GM21447 (cell line): ENCODE measurements around the gene AMZ1.
"Not testable (repeated sequence)": the region's sequence is repeated elsewhere in the genome, so short reads cannot be mapped to it uniquely, and the experiment has no call there.

ENCODE experiments used
- ATAC-seq: cut with Tn5 transposase; IDR thresholded peaks from one replicate; pipeline ENCODE4 v1.9.1; 2021; ENCODE audit not compliant: unreplicated experiment

Gene AMZ1

DNA sequence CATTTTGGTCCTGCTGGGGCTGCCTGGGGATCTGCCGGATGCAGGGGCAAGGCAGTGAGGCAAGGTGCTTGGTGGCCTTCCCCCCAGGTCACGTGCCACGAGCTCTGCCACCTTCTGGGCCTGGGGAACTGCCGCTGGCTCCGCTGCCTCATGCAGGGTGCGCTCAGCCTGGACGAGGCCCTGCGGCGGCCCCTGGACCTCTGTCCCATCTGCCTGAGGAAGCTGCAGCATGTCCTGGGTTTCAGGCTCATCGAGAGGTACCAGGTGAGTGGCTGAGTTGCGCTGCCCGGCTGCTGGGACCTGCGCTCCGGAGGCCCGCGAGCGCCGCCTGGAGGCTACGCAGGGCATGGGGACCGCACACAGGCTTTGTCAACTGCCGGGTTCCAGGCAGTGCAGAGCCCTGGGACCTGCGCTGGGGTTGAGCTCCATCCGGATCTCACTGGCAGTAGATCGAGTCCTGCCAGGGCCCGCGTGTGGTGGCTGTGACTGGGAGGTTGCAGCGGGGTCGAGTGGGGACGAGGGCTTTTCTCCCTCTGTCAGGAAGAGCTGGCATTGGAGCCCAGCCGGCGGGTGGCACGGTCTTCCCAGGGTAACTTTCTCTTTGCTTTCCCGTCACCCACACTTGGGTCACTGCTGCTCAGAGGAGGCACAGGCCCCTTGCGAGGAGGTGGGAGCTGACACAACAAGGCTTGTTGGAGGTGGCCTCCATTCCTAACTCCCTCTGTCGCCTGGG is 21.7 kb downstream of the AMZ1 start:
- peak; percentile 67 for ATAC-seq

- peak; percentile 54 for ATAC-seq
These were observed 22.3 kb downstream of the AMZ1 start for GRCh38 chr7:2710286-2710655.

- peak; percentile 49 for ATAC-seq
These were observed 23.0 kb downstream of the AMZ1 start for GRCh38 chr7:2710901-2711551.

- ATAC-seq, result no peak
These were observed 24.1 kb downstream of the AMZ1 start for GRCh38 chr7:2711895-2712675.

DNA sequence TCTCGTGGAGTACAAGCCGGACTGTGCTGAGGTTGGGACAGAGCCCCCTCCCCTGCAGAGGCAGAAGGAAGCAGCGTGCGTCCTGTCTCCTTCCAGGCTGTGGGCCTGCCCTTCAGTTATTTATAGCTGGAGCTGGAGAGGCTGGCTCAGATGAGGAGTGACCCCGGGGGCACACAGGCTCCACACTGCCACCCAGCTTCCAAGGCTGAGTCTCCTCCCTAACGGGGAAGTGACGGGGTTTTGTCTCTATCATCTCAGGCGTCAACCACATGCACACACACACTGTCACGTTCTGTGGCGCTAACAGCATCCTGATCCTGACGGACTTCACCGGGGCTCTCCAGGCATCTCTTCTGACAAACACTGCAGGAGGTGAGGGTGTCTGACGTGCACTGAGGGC is 25.4 kb downstream of the AMZ1 start:
- no peak for ATAC-seq

DNA sequence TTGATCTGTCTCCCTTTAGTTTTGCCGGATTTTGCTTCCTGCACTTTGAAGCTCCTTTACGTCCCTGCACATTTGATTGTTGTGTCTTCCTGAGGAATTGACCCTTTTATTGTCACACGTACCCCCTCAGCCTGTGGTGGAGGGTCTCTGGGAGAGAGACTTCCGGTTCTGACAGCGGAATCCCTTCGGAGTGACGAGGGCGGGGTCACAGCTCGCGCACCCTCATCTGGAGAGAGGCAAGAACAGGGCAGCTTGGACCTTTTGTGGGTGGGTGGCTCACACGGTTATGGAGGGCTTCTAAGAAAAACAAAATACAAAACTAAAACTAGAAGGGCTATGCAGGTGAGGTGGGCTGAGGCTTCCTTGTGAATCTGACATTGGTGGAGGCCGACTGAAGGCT is 26.0 kb downstream of the AMZ1 start:
- no peak for ATAC-seq

DNA sequence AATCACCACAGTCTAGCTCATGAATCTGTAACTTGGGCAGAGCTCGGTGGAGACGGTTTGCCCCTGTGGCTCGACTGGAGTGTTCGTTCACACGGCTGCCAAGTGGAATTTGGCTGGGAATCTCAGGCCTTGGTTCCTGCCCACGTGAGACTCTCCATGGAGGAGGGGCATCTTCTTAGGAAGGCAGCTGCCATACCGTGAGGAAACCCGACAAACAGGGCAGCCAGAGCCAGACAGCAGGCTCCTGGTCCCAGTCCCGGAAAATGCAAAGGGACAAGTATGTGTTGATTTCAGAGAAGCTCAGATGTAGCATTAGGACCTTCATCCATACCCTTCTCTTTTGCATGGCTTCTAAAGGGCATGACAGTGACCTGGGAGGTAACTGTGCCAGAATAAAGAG is 26.6 kb downstream of the AMZ1 start:
- no peak for ATAC-seq

- no peak for ATAC-seq
These were observed 27.6 kb downstream of the AMZ1 start for GRCh38 chr7:2715341-2716231.

DNA sequence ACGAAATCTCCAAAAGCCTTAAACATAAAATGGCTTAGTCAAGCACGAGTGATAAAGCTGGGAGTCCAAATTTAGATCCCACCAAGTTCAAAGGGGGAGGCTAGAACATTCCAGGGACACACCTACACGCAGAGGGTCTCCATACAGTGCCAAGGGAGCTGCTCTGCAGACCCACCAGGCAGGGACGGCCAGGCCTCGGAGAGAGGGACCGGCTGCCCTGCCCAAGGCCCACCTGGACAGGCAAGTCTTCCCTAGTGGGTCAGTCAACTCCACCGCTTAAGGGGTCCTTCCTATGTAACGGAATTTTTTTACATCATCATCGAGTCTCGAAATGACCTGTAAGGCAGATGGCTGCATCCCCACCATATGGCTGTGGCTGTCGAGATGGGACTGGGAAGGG is 28.5 kb downstream of the AMZ1 start:
- ATAC-seq, result no peak

GRCh38 chr7:2716906-2717292 is 28.9 kb downstream of the AMZ1 start:
- no peak for ATAC-seq

DNA sequence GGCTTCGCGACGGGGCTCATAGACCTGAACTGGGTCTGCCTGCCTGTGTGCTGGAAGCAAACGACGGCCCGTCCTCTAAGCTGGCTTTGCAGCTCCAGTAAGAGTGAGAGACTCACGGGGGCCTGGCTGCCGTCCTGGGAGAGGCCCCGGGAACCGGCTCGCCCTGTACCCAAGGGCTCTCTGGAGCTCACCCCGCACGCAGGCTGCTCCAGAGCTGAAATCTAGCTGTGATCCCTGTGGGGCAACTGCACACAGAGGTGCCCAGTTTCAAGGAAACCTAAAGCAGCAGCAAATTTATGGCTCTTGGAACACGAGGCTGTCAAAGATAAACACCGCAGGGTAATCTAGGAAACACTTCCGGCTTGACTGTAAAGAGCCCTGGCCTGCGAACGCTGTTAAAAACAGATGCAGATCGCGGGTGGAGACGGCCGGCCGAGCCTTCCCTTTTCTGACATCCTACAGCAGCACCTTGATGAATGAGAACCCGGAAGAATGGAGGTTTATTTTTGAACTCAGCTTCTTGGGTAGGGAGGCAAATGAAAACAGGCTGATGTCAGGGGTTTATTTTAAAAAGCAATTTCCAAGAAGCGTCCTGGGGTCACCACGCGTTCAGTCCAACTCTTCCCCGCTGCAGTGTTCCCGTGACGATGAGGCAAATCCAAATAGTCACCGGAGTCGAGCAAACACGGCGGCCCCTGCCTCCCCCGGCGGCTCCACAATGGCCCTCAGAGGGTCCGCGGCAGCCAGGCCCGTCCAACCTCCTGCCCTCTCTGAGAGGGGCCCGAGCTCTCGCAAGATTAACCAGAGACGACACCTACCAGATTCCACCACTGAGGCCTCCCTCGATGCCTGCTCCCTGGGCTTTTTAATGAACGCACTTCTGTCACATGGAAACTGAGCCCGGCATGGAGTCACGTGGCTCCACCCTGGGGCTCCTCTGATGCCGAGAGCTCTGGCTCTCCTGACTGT is 29.6 kb downstream of the AMZ1 start:
- no peak for ATAC-seq

DNA sequence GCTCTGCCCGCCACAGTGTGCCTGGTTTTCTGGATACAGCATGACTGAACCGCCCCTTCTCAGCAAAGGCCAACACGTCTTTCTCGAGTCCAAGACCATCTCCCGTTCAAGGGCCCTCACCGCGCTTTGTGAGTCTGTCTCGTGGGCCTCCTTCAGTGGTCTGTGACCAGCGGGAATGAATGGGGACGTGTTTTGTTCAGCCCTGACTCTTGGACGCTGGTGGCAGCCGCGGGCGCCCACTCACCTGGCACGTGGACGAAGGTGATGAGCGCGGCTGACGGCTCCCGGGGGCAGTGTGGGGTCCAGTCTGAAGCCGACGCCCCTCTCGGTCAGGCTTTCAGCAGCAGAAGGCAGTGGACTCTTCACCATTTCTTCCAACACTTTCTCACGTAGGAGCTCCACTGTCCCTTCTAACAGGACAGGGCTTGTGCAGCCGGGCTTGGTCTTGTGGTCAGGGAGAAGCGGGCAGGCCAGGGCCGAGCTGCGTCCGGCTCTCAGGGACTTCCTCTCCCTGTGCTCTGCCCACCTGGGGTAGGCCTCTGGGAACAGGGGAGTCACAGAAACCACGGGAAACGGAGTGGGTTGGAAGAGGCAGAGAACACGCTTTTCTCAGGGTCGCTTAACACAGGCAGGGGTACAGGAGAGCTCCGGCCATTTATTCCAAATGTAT is 30.4 kb downstream of the AMZ1 start:
- ATAC-seq, result no peak

DNA sequence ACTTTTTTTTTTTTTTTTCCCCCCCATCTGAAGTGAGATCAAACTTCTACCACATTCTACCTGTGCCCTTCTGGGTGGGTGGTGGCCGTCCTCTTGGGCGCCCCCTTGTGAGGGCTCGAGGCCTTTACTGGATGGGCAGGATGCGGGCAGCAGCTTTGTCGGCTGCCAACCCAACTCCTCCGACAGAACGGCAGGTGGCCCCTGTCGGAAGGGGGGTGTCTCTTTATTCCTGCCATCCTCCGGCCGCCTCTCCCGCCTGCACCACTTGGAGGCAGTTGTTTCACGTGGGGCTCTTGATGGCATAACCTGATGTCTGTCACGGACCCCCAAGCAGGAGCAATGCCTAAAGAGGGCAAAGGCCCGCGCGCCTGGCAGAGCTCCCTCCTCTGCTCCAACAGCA is 31.0 kb downstream of the AMZ1 start:
- ATAC-seq, result no peak

GRCh38 chr7:2720024-2720423 is 32.0 kb downstream of the AMZ1 start:
- no peak for ATAC-seq

- ATAC-seq, result no peak
These were observed 33.8 kb downstream of the AMZ1 start for GRCh38 chr7:2721842-2722241.

DNA sequence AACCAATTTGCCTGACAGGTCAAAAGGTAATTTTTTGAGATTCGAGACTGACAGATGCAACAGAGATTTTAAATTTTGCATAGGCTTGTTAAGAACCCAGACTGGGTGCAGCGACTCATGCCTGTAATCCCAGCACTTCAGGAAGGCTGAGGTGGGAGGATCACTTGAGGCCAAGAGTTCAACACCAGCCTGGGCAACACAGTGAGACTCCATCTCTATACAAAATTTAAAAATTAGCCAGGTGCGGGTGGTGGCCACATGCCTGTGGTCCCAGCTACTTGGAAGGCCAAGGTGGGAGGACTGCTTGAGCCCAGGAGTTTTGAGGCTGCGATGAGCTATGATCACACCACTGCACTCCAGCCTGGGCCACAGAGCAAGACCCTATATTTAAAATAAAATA is 34.6 kb downstream of the AMZ1 start:
- ATAC-seq, result no peak

GRCh38 chr7:2723138-2723850 is 35.3 kb downstream of the AMZ1 start:
- no peak for ATAC-seq

DNA sequence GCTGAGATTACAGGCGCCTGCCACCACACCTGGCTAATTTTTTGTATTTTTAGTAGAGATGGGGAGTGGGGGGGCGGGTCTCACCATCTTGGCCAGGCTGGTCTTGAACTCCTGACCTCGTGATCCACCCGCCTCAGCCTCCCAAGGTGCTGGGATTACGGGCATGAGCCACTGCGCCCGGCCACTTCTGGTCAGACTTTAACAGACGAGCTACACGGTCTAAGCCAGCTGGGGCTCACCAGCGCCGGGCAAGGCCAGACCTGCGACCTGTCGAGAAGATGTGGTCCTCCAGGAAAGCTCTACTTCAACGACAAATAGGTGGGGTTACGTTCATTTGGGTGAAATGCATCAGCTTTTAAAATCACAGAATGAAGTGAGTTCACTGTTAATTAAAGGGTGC is 36.0 kb downstream of the AMZ1 start:
- not testable (repeated sequence) for ATAC-seq
